ENCODE measurements around the gene OPN1MW2.
"Not testable (repeated sequence)": the region's sequence is repeated elsewhere in the genome, so short reads cannot be mapped to it uniquely, and the experiment has no call there.

DNA sequence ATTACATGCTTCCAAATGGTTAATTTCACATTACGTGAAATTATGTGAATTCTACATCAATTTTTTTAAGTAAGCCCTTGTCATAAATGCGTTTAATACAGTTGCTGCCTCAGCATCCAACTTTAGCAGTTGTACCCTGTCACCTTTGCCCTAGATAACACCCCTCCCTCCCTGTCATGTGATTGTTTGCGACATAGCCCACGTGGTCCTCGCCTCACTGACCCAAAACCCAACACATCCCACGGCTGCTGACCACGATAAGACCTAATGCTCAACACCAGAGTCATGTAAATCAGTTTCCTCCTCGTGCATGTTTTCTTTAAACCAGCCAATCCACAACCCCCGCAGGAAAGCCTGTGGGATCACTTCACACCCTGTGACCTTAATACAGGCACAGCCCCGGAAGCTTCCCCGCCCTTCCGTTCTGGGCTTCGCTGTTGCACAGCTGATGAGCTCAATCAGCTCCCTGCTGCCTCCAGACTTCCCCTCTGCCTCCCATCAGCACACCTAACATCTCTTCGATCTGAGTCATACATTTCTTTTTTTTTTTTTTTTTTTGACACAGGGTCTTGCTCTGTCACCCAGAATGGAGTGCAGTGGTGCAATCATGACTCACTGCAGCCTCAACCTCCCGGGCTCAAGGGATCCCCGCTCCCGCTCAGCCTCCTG is 28.0 kb downstream of the OPN1MW2 start:
- TF ChIP-seq, protein P1, sequence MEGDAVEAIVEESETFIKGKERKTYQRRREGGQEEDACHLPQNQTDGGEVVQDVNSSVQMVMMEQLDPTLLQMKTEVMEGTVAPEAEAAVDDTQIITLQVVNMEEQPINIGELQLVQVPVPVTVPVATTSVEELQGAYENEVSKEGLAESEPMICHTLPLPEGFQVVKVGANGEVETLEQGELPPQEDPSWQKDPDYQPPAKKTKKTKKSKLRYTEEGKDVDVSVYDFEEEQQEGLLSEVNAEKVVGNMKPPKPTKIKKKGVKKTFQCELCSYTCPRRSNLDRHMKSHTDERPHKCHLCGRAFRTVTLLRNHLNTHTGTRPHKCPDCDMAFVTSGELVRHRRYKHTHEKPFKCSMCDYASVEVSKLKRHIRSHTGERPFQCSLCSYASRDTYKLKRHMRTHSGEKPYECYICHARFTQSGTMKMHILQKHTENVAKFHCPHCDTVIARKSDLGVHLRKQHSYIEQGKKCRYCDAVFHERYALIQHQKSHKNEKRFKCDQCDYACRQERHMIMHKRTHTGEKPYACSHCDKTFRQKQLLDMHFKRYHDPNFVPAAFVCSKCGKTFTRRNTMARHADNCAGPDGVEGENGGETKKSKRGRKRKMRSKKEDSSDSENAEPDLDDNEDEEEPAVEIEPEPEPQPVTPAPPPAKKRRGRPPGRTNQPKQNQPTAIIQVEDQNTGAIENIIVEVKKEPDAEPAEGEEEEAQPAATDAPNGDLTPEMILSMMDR (IDR thresholded peaks at IDR 0.05; ENCODE audit: low read depth, low read length, missing input control): not testable (repeated sequence)
- TF ChIP-seq YY1, SP1 (IDR thresholded peaks at IDR 0.05): not testable (repeated sequence)

All from liver (tissue), 3 donors.